Transverse colon (tissue), 4 donors: ENCODE measurements around the gene PAX8.

Source experiments
- EP300 ChIP-seq: sonication (generic); formaldehyde crosslinking; IDR thresholded peaks from one replicate; pipeline ENCODE4 v1.6.1; 2017; ENCODE audit warnings: antibody characterized with exemption, low read depth
- POLR2A ChIP-seq: fragments of 450-650 bp; IDR thresholded peaks from one replicate; pipeline ENCODE4 v1.6.1; 2016; ENCODE audit warnings: antibody characterized with exemption, mild to moderate bottlenecking, moderate library complexity
- POLR2AphosphoS5 ChIP-seq, 3 donors: sonication (generic); formaldehyde crosslinking; IDR thresholded peaks; one replicate each; pipeline ENCODE4 v1.6.1; 2016; ENCODE audit warnings: antibody characterized with exemption in 3 of 3
- TF ChIP-seq, protein P1 (sequence below), 5 experiments: fragments of 200-600 bp in 3 of 5; fragments of 450-650 bp in 2 of 5; sonication (generic) in 3 of 5; IDR thresholded peaks; 1 replicate in 2 of 5; 2 replicates in 3 of 5; pipeline ENCODE4 v1.5.1; 2016 to 2017; ENCODE audit warnings: antibody characterized with exemption in 5 of 5, inconsistent platforms in 3 of 5, mild to moderate bottlenecking in 2 of 5, moderate library complexity in 1 of 5

DNA sequence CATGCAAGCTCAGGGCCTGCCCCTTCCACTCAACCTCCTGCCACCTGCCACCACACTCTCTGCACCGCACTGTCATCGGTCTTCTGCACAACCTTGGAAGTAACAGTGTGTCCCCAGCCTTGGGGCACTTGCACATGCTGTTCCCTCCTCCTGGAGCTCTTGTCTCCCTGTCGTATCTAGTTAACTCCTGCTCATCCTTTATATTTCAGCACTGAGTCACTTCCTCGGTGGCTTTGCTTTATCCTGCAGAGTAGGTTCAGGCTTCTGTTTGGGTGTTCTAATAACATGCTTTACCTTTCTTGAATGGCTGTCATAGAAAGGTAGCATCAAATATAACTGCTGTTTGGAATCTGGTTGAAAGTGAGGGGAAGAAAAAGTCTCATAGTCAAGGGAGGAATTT lies 25.3 kb downstream of the PAX8 start:
- TF ChIP-seq, protein P1, sequence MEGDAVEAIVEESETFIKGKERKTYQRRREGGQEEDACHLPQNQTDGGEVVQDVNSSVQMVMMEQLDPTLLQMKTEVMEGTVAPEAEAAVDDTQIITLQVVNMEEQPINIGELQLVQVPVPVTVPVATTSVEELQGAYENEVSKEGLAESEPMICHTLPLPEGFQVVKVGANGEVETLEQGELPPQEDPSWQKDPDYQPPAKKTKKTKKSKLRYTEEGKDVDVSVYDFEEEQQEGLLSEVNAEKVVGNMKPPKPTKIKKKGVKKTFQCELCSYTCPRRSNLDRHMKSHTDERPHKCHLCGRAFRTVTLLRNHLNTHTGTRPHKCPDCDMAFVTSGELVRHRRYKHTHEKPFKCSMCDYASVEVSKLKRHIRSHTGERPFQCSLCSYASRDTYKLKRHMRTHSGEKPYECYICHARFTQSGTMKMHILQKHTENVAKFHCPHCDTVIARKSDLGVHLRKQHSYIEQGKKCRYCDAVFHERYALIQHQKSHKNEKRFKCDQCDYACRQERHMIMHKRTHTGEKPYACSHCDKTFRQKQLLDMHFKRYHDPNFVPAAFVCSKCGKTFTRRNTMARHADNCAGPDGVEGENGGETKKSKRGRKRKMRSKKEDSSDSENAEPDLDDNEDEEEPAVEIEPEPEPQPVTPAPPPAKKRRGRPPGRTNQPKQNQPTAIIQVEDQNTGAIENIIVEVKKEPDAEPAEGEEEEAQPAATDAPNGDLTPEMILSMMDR (IDR thresholded peaks at IDR 0.05): no peak
- no peak for TF ChIP-seq POLR2A
- no peak for TF ChIP-seq EP300
- no peak for TF ChIP-seq POLR2AphosphoS5 (IDR thresholded peaks at IDR 0.05)
